Measurements from ENCODE around the gene GLB1L2.
"Not testable (repeated sequence)": the region's sequence is repeated elsewhere in the genome, so short reads cannot be mapped to it uniquely, and the experiment has no call there.

Gene GLB1L2

GRCh38 chr11:134331354-134332188 lies at the start of gene GLB1L2:
Gene GLB1L2 (plus strand): TSS chr11:134331988. CDS start chr11:134332062, 74 bp downstream.
- no peak for DNase-seq

- no peak for DNase-seq
These were observed 49.4 kb upstream of the GLB1L2 start for GRCh38 chr11:134282121-134283045.

- DNase-seq, result no peak
These were observed 48.1 kb upstream of the GLB1L2 start for GRCh38 chr11:134283461-134284230.

DNA sequence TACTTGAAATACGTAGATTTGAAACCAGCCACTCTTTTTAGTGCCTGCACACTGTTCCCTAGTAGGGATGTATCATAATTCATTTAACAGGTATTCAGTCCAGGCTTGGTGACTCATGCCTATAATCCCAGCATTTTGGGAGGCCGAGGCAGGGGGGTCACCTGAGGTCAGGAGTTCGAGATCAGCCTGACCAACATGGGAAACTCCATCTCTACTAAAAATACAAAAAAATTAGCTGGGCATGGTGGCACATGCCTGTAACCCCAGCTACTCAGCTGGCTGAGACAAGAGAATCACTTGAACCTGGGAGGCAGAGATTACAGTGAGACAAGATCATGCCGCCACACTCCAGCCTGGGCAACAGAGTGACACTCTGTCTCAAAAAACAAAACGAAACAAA lies 47.4 kb upstream of the GLB1L2 start:
- not testable (repeated sequence) for DNase-seq

GRCh38 chr11:134287561-134287960 lies 44.2 kb upstream of the GLB1L2 start:
- no peak for DNase-seq

DNA sequence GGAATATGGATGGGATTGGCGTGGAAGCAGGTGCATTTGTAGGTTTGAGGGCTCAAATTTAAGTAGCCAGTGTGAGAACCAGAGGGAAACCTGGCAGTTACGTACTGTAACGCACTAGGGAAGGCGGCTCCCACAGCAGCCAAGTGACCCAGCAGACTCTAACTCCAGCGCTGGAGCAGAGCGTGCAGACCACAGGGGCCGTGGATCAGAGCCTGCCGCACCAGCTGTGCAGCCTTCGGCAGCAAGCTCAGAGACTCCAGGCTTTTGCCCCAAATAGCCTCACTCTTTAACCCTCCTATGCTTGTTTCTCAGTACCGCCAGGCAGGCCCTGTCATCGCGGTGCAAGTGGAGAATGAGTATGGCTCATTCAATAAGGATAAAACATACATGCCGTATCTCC lies 43.3 kb upstream of the GLB1L2 start:
- no peak for DNase-seq

GRCh38 chr11:134289167-134289566 lies 42.6 kb upstream of the GLB1L2 start:
- DNase-seq, result no peak

DNA sequence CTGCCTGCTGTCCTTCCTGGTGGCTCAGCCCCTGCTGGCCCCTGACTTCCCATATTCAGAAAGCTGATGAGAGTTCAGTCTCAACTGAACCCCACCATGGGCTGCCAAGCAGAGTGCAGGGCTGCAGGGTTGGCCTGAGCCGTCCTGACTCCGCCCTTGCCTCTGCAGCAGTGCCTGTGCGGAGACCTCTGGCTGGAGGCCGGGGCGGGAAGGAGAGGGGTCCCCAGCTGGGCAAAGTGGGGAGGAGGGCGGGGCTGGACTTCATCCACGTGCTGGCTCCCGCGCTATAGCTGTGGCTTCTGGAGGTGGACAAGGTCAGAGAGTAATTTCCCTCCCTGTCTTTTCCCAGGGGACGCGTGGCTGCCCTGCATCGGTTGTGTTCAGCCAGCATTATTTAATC lies 42.0 kb upstream of the GLB1L2 start:
- no peak for DNase-seq

GRCh38 chr11:134290646-134291045 lies 41.1 kb upstream of the GLB1L2 start:
- DNase-seq, result no peak

DNA sequence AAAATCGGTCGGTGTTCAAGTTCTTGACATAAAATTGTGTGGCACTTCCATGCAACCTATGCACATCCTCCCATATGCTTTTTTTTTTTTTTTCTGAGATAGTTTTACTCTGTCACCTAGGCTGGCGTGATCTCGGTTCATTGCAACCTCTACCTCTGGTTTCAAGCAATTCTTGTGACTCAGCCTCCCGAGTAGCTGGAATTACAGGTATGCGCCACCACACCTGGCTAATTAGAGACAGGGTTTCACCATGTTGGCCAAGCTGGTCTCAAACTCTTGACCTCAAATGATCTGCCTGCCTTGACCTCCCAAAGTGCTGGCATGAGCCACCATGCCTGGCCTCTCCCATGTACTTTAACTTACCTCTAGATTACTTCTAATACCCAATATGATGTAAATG lies 40.6 kb upstream of the GLB1L2 start:
- DNase-seq, result no peak

DNA sequence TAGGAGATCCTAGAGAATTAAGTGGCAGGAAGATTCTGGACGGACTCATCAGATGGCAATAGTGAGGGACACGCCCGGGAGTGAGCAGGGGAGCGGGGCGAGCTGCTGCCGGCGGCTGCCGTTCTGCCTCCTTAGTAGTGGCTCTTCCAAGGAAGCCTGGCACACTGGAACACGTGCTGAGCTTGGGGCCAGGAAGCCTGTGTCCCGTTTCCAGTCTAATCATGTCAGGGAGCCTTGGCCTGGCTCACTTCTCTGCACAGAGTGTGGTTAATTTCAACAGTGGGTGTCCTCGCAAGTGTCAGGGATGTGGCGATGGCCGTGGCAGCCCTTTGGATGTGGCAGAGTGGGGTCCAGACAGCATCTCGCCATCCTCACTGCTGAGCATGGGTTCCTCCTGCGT lies 39.1 kb upstream of the GLB1L2 start:
- no peak for DNase-seq

GRCh38 chr11:134293119-134294113 lies 38.4 kb upstream of the GLB1L2 start:
- DNase-seq, result no peak

DNA sequence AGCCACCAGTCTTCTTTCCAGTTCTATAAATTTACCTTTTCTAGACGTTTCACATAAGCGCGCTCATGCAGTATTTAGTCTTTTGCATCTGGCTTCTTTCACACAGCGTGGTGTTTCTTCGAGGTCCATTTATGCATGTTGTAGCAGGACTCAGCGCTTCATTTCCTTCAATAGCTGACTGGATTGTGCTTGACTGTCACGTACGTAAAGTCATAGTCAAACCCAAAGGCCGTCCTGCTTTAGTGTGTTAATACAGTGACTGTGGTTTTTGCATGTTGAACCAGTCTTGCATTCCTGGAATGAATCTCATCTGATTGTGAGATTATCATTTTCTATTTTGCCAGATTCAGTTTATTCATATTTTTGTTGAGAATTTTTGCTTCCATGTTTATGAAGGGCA lies 37.1 kb upstream of the GLB1L2 start:
- DNase-seq, result no peak

DNA sequence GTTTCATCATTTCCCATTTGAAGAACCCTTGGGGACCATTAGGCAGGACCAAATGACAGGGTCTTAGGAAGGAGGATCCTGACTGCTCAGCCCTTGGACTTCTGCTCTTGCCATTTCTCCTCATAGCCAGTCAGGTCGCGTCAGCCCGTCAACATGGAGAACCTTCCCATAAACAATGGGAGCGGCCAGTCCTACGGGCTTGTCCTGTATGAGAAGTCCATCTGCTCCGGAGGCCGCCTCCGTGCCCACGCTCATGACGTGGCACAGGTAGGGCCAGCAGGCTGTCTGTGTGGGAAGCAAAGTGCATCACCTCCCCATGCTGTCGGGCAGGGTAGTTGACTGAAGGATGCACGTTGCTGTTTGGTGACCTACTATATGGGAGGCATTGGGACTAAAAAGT lies 19.6 kb upstream of the GLB1L2 start:
- no peak for DNase-seq

DNA sequence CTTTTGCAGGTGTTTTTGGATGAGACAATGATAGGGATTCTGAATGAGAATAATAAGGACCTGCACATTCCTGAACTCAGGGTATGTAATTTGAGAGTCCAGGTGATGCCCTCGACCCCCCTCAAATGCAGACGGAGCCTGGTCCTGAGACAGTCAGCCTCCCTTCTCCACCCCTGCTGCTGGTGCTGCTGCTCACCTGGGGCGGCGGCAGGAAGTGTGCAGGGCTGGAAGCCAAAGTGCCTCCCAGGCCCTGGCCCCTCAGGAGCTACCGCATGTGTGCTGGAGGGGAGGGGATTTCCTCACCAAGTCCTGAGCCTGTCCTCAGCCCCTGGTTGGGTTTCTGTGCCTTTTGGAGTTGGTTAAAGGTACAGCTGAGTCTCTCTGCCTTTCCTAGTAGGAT lies 19.0 kb upstream of the GLB1L2 start:
- DNase-seq, result no peak

- DNase-seq, result no peak
These were observed 18.4 kb upstream of the GLB1L2 start for GRCh38 chr11:134313379-134313778.

GRCh38 chr11:134313821-134314607 lies 17.8 kb upstream of the GLB1L2 start:
- DNase-seq, result no peak

DNA sequence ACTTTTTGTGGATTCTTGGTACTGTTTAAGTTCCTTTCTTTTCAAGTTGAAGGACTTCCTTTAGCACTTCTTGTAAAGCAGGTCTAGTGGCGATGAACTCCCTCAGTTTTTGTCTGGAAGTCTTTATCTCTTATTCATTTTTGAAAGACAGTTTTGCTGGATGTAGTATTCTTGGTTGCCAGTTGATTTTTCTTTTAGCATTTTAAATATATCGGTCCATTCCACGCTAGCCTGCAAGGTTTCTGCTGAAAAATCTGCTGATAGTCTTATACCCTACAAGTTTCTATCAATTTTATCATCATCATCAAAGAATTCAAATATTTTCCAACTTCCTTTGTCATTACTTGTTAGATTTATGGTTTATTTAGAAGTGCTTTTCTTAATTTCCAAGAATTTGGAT lies 14.7 kb upstream of the GLB1L2 start:
- DNase-seq, result no peak

DNA sequence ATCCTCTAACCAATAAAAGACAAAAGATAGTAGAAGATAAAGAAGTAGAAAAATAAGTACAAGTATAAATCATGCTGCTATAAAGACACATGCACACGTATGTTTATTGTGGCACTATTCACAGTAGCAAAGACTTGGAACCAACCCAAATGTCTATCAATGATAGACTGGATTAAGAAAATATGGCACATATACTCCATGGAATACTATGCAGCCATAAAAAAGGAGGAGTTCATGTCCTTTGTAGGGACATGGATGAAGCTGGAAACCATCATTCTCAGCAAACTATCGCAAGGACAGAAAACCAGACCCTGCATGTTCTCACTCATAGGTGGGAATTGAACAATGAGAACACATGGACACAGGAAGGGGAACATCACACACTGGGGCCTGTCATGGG lies 10.4 kb upstream of the GLB1L2 start:
- DNase-seq, result not testable (repeated sequence)

- no peak for DNase-seq
These were observed 9.2 kb upstream of the GLB1L2 start for GRCh38 chr11:134322553-134322952.

DNA sequence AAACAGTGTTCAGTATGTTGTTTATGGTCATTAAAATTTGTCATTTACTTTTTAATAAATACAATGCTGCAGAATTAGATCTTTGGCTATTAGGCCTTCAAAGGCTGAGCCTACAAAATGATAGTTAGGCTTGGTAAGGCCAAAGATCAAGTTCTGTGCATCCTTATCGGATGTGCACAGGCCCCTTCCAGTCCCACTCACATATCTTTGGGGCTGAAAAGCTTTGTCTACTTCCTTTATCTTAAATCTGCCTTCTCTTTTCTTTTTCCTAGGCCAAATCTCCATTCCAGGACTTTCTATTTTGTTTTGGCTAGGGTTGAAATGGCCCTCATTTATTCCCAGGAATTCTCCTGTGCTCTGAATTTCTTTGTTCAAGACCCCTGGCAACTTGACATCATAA lies 3.4 kb upstream of the GLB1L2 start:
- DNase-seq, result no peak

All from HCEC 1CT (cell line).